Activated T-helper 2 cell treated with anti-CD3 and anti-CD28 coated beads, Interferon-gamma antibody, Interleukin-2, Interleukin-4, amounts not matched to agents 10 μg/mL and 5 μg/mL and 100 μg/mL, durations not matched to agents 14 hours and 24 hours and 36 hours (primary cell): ENCODE data around the gene MPP1. TPM values are rescaled to one million over a fixed set of nuclear protein-coding genes. Genes with fewer than 3 reads are reported as not detected.

ENCODE experiments used
- DNase-seq: peaks from one replicate; pipeline ENCODE4 v3.0.0; 2021; ENCODE audit warnings: low spot score
- H3K27ac Mint-ChIP-seq: one replicate; pipeline ENCODE4 v1.8.0; 2021; ENCODE audit warnings: mixed read lengths
- H3K27me3 Mint-ChIP-seq: one replicate; pipeline ENCODE4 v1.8.0; 2021; ENCODE audit warnings: low read depth, mixed read lengths
- H3K36me3 Mint-ChIP-seq: one replicate; pipeline ENCODE4 v1.8.0; 2021; ENCODE audit warnings: low read depth, mixed read lengths
- H3K4me1 Mint-ChIP-seq: one replicate; pipeline ENCODE4 v1.8.0; 2021; ENCODE audit warnings: low read depth, mixed read lengths
- H3K4me3 Mint-ChIP-seq: one replicate; pipeline ENCODE4 v1.8.0; 2021; ENCODE audit warnings: low read depth, mild to moderate bottlenecking, moderate library complexity, mixed read lengths
- H3K9me3 Mint-ChIP-seq: one replicate; pipeline ENCODE4 v1.8.0; 2021; ENCODE audit warnings: mixed read lengths
- intact Hi-C: fragments of 100-400 bp; cut with micrococcal nuclease; formaldehyde crosslinking; loops from one replicate; pipeline ENCODE4 v1.15.1; 2023
- total RNA-seq: library from RNA; stranded (reverse); gene quantifications from 2 replicates; pipeline ENCODE4 v1.2.3, GENCODE V29; 2022

MPP1 gene
- total RNA-seq, 1 donor from 2014 or later = 31.5 TPM

GRCh38 chrX:154805696-154806091 is 409 bp upstream of the MPP1 start:
- Mint-ChIP-seq H3K4me1 (peaks cover 30% of the 10 kb centered on the region), H3K36me3 (peaks cover 3% of the 10 kb centered on the region), H3K27me3 (no peaks in the 10 kb centered on the region), H3K27ac (peak overlapping the region; percentile 72), H3K4me3 (peak overlapping the region; percentile 82), H3K9me3 (peaks cover 15% of the 10 kb centered on the region)
- no peak for DNase-seq
- intact Hi-C loops = loop anchor here (2.0 kb wide), 1 partner anchor 43 kb away; the partner anchor contains the start of gene DKC1

- H3K4me3 Mint-ChIP-seq = peak overlapping the region; percentile 72
- H3K9me3 Mint-ChIP-seq = peaks cover 15% of the 10 kb centered on the region
- no peak for DNase-seq
- H3K27me3 Mint-ChIP-seq = no peaks in the 10 kb centered on the region
- intact Hi-C loops = loop anchor here (2.0 to 5.0 kb wide), 2 partner anchors 42 to 87 kb away; partner anchors contain the start of gene DKC1
- H3K36me3 Mint-ChIP-seq = peaks cover 3% of the 10 kb centered on the region
- peak overlapping the region; percentile 53 for H3K27ac Mint-ChIP-seq
- H3K4me1 Mint-ChIP-seq = peaks cover 42% of the 10 kb centered on the region
Measured at GRCh38 chrX:154804261-154804956, 876 bp downstream of the MPP1 start.

GRCh38 chrX:154802947-154803346 is 2.3 kb downstream of the MPP1 start:
- H3K4me1 Mint-ChIP-seq = peaks cover 48% of the 10 kb centered on the region
- peak overlapping the region; percentile 76 for H3K27ac Mint-ChIP-seq
- peak overlapping the region; percentile 57 for H3K4me3 Mint-ChIP-seq
- H3K36me3 Mint-ChIP-seq = peaks cover 10% of the 10 kb centered on the region
- peaks cover 7% of the 10 kb centered on the region for H3K9me3 Mint-ChIP-seq
- intact Hi-C loops = loop anchor here (5.0 kb wide), 1 partner anchor 86 kb away; no protein-coding TSS in a partner anchor
- no peak for DNase-seq
- no peaks in the 10 kb centered on the region for H3K27me3 Mint-ChIP-seq

GRCh38 chrX:154800478-154801210 is 4.6 kb downstream of the MPP1 start:
- no peak for DNase-seq
- Mint-ChIP-seq H3K36me3 (peaks cover 11% of the 10 kb centered on the region), H3K27me3 (no peaks in the 10 kb centered on the region), H3K9me3 (no peaks in the 10 kb centered on the region), H3K4me3 (peak overlapping the region; percentile 57), H3K27ac (peak overlapping the region; percentile 79), H3K4me1 (peaks cover 60% of the 10 kb centered on the region)
- intact Hi-C loops = loop anchor here (5.0 kb wide), 1 partner anchor 83 kb away; no protein-coding TSS in a partner anchor

- Mint-ChIP-seq H3K4me3 (peak overlapping the region; percentile 66), H3K27me3 (no peaks in the 10 kb centered on the region), H3K27ac (peak overlapping the region; percentile 96), H3K4me1 (peaks cover 63% of the 10 kb centered on the region), H3K36me3 (peaks cover 11% of the 10 kb centered on the region), H3K9me3 (no peaks in the 10 kb centered on the region)
- intact Hi-C loops = loop anchor here (5.0 kb wide), 1 partner anchor 82 kb away; no protein-coding TSS in a partner anchor
- DNase-seq = no peak
Measured at GRCh38 chrX:154799556-154800348, 5.5 kb downstream of the MPP1 start.

- intact Hi-C loops = no loop called here
- Mint-ChIP-seq H3K36me3 (peaks cover 11% of the 10 kb centered on the region), H3K9me3 (no peaks in the 10 kb centered on the region), H3K4me1 (peaks cover 55% of the 10 kb centered on the region), H3K27ac (peak overlapping the region; percentile 62), H3K4me3 (no peak overlapping the region), H3K27me3 (no peaks in the 10 kb centered on the region)
- no peak for DNase-seq
Measured at GRCh38 chrX:154797006-154797405, 8.3 kb downstream of the MPP1 start.

GRCh38 chrX:154795016-154795415 is 10.3 kb downstream of the MPP1 start:
- no peak overlapping the region for H3K27ac Mint-ChIP-seq
- no peaks in the 10 kb centered on the region for H3K9me3 Mint-ChIP-seq
- no peak for DNase-seq
- H3K36me3 Mint-ChIP-seq = peaks cover 26% of the 10 kb centered on the region
- peaks cover 47% of the 10 kb centered on the region for H3K4me1 Mint-ChIP-seq
- H3K27me3 Mint-ChIP-seq = no peaks in the 10 kb centered on the region
- no peak overlapping the region for H3K4me3 Mint-ChIP-seq
- intact Hi-C loops = no loop called here

- no peak overlapping the region for H3K4me3 Mint-ChIP-seq
- no peaks in the 10 kb centered on the region for H3K9me3 Mint-ChIP-seq
- H3K4me1 Mint-ChIP-seq = peaks cover 34% of the 10 kb centered on the region
- intact Hi-C loops = no loop called here
- no peaks in the 10 kb centered on the region for H3K27me3 Mint-ChIP-seq
- H3K27ac Mint-ChIP-seq = peak overlapping the region; percentile 28
- peaks cover 30% of the 10 kb centered on the region for H3K36me3 Mint-ChIP-seq
- no peak for DNase-seq
Measured at GRCh38 chrX:154793084-154793795, 12.0 kb downstream of the MPP1 start.

- intact Hi-C loops = no loop called here
- no peak overlapping the region for H3K27ac Mint-ChIP-seq
- H3K4me3 Mint-ChIP-seq = no peak overlapping the region
- peaks cover 24% of the 10 kb centered on the region for H3K4me1 Mint-ChIP-seq
- H3K27me3 Mint-ChIP-seq = no peaks in the 10 kb centered on the region
- no peak for DNase-seq
- H3K9me3 Mint-ChIP-seq = no peaks in the 10 kb centered on the region
- H3K36me3 Mint-ChIP-seq = peaks cover 32% of the 10 kb centered on the region
Measured at GRCh38 chrX:154791939-154792338, 13.3 kb downstream of the MPP1 start.

- H3K36me3 Mint-ChIP-seq = peaks cover 28% of the 10 kb centered on the region
- intact Hi-C loops = no loop called here
- H3K4me1 Mint-ChIP-seq = peaks cover 21% of the 10 kb centered on the region
- H3K27ac Mint-ChIP-seq = no peak overlapping the region
- H3K4me3 Mint-ChIP-seq = no peak overlapping the region
- H3K27me3 Mint-ChIP-seq = no peaks in the 10 kb centered on the region
- H3K9me3 Mint-ChIP-seq = no peaks in the 10 kb centered on the region
- DNase-seq = no peak
Measured at GRCh38 chrX:154791467-154791866, 13.8 kb downstream of the MPP1 start.

- Mint-ChIP-seq H3K36me3 (peaks cover 52% of the 10 kb centered on the region), H3K4me1 (peaks cover 19% of the 10 kb centered on the region), H3K9me3 (no peaks in the 10 kb centered on the region), H3K27ac (no peak overlapping the region), H3K27me3 (no peaks in the 10 kb centered on the region), H3K4me3 (no peak overlapping the region)
- DNase-seq = no peak
- intact Hi-C loops = no loop called here
Measured at GRCh38 chrX:154785716-154786115, 19.6 kb downstream of the MPP1 start.
